Measurements from ENCODE around the gene VSTM2L.

GRCh38 chr20:37955511-37955910, 52.6 kb downstream of the VSTM2L start:
- no peak for TF ChIP-seq CTCF (IDR thresholded peaks at IDR 0.05; ENCODE audit: low read depth, low read length)
- TF ChIP-seq EZH2phosphoT487 (IDR thresholded peaks at IDR 0.05; ENCODE audit: low read depth) = no peak

Measured in OCI-LY3 (cell line).